GM18951 (cell line): ENCODE results near the gene ZMYND8.
"Not testable (repeated sequence)": the region's sequence is repeated elsewhere in the genome, so short reads cannot be mapped to it uniquely, and the experiment has no call there.

ENCODE experiments used
- POLR2A ChIP-seq: IDR thresholded peaks from 4 replicates; pipeline ENCODE4 v1.6.1; 2011; ENCODE audit warnings: mild to moderate bottlenecking; ENCODE audit not compliant: insufficient read length, insufficient read depth; ENCODE audit errors: extremely low read depth
- in situ Hi-C: fragments of 300-500 bp; cut with MboI; formaldehyde crosslinking; loops from one replicate; pipeline ENCODE4 v1.12.0; 2022; ENCODE audit warnings: low sequenced_read_pairs, mixed read lengths, inconsistent platforms; ENCODE audit not compliant: unreplicated experiment

ZMYND8 gene

DNA sequence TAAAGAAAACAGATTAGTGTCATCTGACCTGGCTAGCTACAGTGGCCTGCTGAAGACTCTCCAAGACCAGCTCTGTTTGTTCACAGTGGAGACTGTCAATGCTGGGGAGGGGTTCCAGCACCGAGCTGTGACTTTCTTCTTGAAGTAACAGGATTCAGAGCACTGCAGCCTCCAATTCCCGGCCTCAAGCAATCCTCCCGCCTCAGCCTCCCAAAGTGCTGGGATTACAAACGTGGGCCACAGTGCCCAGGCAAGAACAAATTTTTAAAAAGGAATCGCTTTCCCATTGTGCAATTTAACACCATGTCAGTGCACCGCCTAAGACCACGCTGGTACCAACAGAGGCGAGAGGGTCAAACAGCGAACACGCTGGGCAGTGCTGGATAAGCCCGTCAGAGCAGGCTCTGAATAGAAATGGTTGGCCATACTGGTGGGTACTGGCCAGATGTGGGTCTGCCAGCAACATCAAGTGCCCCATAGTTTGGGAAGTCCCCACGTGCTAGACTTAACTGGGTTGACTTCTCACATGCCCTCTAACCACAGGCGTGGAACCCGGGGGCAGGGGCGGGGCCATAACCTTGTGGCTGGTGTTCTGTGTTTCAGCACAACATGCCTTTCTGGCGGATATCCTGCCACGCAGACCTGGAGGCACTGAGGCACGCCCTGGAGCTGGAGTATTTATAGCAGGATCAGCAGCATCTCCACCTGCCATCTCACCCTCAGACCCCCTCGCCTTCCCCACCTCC is 168.9 kb downstream of the ZMYND8 start:
- in situ Hi-C loops = no loop called here
- no peak for TF ChIP-seq POLR2A

DNA sequence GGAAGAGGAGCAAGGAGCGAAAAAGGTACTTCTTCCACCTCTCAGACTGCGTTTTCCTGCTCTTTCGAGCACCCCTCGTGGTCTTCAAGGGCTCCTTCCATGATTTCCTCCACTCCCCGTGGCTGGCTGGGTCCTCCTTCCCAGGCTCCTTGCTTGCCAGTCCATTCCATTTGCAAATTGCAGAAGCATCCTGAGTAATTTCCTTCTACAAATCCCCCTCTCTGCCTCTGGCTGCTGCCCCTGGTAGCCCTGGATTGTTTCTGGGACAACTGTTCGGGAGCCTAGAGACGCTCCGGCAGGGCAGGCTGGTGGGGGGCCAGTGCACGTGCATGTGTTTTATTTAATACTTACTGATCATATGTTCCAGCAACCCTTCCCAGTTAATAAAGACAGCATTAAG is 173.1 kb downstream of the ZMYND8 start:
- in situ Hi-C loops = no loop called here
- no peak for TF ChIP-seq POLR2A

DNA sequence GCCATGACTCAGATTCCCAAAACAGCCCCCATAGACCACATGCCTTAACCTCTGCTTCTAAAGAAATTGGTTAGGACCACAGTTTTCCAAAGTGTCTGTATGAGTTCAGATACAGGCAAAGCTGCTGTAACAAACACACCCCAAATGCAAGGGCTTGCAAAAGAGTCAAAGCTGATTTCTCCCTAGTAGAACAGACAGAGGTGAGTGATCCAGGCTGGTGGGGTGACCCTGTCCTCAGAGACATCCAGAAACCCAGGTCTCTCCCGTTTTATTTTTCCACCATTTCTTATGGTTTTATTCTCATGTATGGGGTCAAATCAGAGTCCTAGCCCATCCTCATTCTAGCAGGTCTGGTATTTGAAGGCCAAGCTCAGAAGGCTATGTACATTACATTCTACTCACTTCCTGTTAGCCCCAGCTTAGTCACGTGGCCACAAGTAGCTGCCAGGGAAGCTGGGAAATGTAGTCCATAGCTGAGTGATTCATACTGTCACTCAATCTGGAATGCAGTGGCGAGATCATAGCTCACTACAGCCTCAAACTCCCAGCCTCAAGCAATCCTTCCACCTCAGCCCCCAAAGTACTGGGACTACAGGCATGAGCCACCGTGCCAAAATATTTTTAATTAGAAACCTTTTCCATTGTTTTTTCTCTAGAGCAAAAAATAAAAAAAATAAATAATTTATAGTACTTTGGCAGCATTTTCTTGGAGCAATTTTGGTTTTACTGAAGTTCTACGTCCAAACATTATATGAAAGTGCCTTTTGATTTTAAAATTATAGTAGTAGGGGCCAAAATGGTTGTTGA is 175.2 kb downstream of the ZMYND8 start:
- in situ Hi-C loops = no loop called here

DNA sequence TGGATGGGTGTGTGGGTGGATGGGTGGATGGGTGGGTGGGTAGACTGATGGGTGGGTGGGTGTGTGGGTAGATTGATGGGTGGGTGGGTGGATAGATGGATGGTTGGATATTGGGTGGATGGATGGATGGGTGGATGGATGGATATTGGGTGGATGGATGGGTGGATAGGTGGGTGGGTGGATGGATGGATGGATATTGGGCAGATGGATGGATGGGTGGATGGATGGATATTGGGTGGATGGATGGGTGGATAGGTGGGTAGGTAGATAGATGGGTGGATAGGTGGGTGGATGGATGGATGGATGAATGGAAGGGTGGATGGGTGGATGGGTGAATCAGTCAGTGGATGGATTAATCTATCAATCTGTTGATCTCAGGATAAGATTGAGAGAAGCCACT is 177.2 kb downstream of the ZMYND8 start:
- no peak for TF ChIP-seq POLR2A
- in situ Hi-C loops = no loop called here

More for the DNA sequence above, 175.2 kb downstream of the ZMYND8 start:
- no peak for TF ChIP-seq POLR2A

DNA sequence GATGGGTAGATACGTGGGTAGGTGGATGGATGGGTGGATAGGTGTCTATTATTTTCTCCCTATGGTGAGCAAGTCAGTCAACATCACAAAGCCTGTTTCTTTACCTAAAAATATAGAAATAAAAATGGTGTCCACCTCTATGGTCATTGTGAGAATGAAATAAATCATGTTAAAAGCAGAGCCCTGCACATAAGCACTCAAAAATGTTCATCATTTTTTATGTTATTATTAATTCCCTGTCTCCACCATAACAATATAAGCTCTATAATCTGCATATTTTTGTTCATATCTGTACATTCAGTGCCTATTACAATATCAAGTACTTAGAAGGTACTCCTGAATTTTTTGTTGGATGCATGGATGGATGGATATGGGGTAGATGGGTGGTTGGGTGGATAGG is 177.6 kb downstream of the ZMYND8 start:
- in situ Hi-C loops = no loop called here
- no peak for TF ChIP-seq POLR2A

DNA sequence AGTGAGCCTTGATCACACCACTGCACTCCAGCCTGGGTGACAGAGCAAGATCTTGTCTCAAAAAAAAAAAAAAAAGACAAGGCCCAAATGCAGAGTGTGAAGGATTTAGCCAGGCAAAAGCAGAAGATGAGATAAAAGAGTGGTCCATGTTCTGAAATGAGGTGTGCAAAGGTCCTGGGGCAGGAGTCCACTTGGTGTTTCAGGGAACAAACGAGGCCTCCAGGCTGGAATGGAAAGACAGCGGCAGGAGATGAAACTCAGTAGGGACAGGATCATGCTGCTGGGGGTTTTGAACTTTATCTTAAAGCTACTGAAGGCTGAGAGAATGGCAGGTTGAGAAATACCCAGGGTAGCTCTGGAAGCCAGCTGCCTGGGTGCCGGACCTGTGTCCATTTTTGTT is 178.2 kb downstream of the ZMYND8 start:
- no peak for TF ChIP-seq POLR2A
- in situ Hi-C loops = no loop called here

DNA sequence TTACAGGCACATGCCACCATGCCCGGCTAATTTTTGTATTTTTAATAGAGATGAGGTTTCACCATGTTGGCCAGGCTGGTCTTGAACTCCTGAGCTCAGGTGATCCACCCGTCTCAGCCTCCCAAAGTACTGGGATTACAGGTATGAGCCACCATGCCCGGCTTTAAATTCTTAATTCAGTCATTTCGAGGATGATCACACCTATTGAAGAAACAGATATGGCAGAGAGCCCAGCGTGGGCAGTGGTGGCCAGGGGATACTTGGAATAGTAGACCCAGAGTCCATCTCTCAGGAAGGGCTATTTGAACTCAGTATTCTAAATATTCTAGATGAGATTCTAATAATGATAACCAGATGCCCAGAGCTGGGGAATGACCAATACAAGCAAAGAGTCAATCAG is 180.3 kb downstream of the ZMYND8 start:
- in situ Hi-C loops = not testable (repeated sequence)

DNA sequence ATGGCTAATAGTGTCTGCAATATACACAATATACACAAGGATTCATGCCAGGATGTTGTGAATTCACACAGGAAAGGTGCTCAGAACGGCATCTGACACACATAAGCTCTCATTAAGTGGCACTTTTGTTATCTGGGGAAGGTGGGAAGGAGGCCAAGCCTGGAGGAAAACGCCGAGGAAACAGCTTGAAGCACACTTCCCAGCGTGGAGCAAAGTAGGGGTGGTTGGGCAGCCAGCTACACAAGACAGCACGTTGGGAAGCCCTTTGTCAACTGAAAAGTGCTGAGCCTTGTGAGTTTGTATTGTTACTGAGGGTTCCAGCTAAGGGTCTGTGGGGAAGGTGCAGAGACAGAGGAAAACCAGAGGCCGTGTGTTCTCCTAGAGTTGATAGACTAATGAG is 181.0 kb downstream of the ZMYND8 start:
- in situ Hi-C loops = no loop called here
- TF ChIP-seq POLR2A = no peak

DNA sequence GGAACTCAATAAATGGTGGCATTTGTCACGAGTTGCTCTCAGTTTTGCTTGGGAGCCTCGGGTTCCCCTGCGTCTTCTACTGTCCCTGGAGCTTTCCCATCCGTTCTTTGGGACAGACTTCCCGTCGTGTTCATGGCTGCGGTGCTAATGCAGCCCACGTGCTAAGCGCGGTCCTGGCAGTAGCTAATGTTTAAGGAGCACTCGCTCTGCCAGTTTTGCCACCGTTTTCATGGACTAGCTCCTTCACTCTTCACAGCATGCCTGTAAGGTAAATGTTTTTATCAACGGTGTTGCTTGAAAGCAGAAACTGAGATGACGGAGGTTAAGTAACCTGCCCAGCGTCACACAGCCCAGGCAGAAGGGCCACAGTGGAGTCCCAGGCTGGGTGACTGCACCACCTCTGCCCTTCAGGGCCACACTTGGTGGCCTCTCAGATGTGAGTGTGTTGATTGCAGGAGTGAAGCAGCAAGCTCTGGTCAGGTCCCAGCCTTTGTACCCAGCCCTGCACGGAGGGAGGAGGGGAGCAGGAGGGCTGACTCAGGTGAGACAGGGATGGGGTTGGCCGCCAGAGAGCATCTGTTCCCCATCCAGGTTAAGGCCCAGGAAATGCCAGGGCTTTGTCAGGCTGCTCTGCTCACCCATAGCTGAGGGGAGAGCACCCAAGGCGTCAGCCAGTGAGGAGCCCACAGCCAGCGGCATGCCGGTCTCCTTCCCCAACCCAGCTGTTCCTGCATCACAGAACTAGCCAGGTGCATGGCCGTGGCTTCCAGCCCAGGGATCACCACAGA is 181.8 kb downstream of the ZMYND8 start:
- in situ Hi-C loops = no loop called here
- no peak for TF ChIP-seq POLR2A

DNA sequence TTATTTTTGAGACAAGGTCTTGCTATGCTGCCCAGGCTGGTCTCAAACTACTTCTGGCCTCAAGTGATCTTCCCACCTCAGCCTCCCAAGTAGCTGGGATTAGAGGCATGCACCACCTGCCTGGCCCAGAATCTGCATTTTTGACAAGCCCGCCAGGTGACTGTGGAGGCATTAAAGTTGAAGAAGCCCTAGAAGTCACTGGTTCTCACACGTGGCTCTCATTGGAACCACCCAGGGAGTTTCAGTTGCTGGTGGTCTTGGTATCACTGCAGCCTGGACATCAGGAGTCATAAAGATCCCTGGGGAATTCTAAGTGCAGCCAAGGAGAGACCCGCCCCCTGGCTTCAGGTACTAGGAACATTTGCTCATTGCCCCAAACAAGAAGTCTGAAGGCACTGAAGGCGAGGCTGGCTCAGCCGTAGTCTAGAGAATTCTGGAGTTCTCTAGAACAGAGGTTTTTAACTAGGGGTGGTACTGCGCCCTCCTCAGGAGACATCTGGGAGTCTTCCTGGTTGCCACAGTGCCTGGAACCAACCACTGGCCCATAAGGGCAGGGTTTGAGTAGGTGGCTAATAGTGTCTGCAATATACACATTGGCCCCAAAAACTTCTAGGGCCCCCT is 182.8 kb downstream of the ZMYND8 start:
- TF ChIP-seq POLR2A = no peak
- in situ Hi-C loops = no loop called here

DNA sequence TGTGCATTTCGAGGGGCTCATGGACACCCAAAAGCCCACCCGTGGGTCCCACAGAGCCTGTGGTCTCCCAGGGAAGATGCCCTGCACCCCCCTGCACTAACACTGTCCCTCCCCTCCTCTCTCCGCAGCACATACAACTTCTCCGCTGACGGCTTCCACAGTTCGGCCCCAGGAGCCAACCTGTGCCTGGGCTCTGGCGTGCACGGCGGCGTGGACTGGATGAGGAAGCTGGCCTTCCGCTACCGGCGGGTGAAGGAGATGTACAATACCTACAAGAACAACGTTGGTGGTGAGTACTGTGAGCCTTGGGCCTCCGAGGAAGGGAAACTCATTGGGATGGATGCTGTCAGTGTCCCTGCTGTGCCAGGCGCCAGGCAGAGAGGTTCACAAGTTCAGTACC is 183.9 kb downstream of the ZMYND8 start:
- TF ChIP-seq POLR2A = no peak

DNA sequence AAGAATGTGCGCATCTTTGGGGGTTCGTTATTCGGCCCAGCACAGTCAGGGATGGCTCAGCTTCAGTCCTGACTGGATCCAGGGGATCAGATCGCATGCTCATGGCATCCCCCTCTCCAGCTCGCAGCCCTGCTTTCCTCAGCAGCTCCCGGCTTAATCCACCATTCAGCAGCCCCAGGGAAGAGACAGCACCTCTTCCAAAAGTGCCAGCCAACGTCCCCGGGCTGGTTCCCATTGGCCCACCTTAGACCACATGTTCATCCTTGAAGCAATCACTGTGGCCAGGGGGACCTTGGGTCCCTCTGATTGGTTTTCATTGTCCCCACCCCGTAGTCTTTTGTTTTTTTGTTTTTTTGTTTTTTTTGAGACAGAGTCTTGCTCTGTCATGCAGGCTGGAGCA is 188.7 kb downstream of the ZMYND8 start:
- in situ Hi-C loops = no loop called here
- no peak for TF ChIP-seq POLR2A

More for the DNA sequence above, 183.9 kb downstream of the ZMYND8 start:
- in situ Hi-C loops = no loop called here

DNA sequence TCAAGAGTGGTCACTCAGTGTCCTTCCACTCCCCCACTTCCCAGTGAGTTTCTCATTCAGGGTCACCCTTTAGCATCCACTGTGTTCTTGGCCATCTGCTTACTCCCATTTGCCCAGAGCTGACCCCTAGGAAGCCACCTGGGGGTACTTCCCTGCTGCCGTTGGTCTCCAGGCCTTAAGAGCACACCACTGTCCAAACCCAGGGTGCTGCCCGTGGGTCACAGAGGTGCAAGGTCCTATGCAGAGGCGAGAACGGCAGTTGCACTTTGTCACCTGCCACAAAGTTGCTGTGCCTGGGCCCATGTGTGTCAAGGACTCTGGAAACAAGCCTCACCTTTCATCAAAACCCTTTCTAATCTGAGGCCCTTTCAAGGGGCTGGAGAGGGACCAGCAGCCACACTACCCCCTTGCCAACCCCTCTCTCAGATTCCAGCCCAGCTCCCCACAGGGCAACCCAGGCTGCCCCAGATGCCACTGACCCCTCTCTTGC is 191.1 kb downstream of the ZMYND8 start:
- no peak for TF ChIP-seq POLR2A
- in situ Hi-C loops = no loop called here
